OCI-LY7 (cell line): ENCODE results near the gene CPLX4. TPM values are rescaled to one million over a fixed set of nuclear protein-coding genes. Genes with fewer than 3 reads are reported as not detected.

Source experiments
- BruUV-seq: library from RNA; stranded (reverse); fragments of 400-500 nt; replicated peaks from 2 replicates; lab custom pipeline; 2021; lab: Mats Ljungman, UMichigan
- CTCF ChIA-PET: fragments of 300-600 bp; sonication (Branson Sonifier 250); formaldehyde crosslinking; loops from one replicate; lab custom pipeline; 2022; ENCODE audit warnings: antibody characterized with exemption; ENCODE audit not compliant: unreplicated experiment; lab: Charles Lee
- POLR2A ChIA-PET: fragments of 300-600 bp; sonication (Branson Sonifier 250); formaldehyde crosslinking; loops from one replicate; lab custom pipeline; 2022; ENCODE audit warnings: antibody characterized with exemption; lab: Charles Lee
- DNase-seq: peaks from one replicate; pipeline ENCODE4 v3.0.0-alpha.2; 2015; ENCODE audit warnings: low spot score
- H2AFZ ChIP-seq: fragments of 200-600 bp; sonication (generic), shearing (Covaris generic); 2 replicates; pipeline ENCODE4 v1.6.1; 2014; ENCODE audit warnings: mild to moderate bottlenecking, antibody characterized with exemption, low read length, moderate library complexity
- H3K27ac ChIP-seq: fragments of 200-600 bp; sonication (generic); 2 replicates; pipeline ENCODE4 v1.5.1; 2014; ENCODE audit warnings: mixed run types, low read depth, mild to moderate bottlenecking, moderate library complexity, low read length, inconsistent platforms; ENCODE audit not compliant: poor library complexity, severe bottlenecking
- H3K36me3 ChIP-seq: fragments of 200-600 bp; sonication (generic); 2 replicates; pipeline ENCODE4 v1.6.1; 2014; ENCODE audit warnings: mild to moderate bottlenecking, antibody characterized with exemption, low read length, moderate library complexity, mixed read lengths; ENCODE audit not compliant: insufficient read depth
- H3K4me1 ChIP-seq: fragments of 200-600 bp; sonication (generic); 2 replicates; pipeline ENCODE4 v1.5.1; 2014; ENCODE audit warnings: mild to moderate bottlenecking, low read length; ENCODE audit not compliant: insufficient read depth, poor library complexity, severe bottlenecking
- H3K4me2 ChIP-seq: fragments of 200-600 bp; sonication (generic); 2 replicates; pipeline ENCODE4 v1.6.1; 2014; ENCODE audit warnings: mild to moderate bottlenecking, low read length
- H3K4me3 ChIP-seq: fragments of 200-600 bp; sonication (generic); 2 replicates; pipeline ENCODE4 v1.5.1; 2014; ENCODE audit warnings: mild to moderate bottlenecking, low read depth, low read length; ENCODE audit not compliant: poor library complexity, severe bottlenecking
- H3K79me2 ChIP-seq: fragments of 200-600 bp; sonication (generic); 2 replicates; pipeline ENCODE4 v1.6.1; 2016; ENCODE audit warnings: low read depth, mild to moderate bottlenecking, low read length, moderate library complexity, mixed read lengths; ENCODE audit not compliant: insufficient read depth
- H3K9me2 ChIP-seq: fragments of 200-600 bp; sonication (generic); 2 replicates; pipeline ENCODE4 v1.6.1; 2016; ENCODE audit warnings: mild to moderate bottlenecking, low read length, mixed read lengths; ENCODE audit not compliant: insufficient read depth
- H3K9me3 ChIP-seq: fragments of 200-600 bp; sonication (generic); 2 replicates; pipeline ENCODE4 v1.6.1; 2014; ENCODE audit warnings: mild to moderate bottlenecking, mixed run types, low read length, mixed read lengths
- H4K20me1 ChIP-seq: fragments of 200-600 bp; sonication (generic); 2 replicates; pipeline ENCODE4 v1.6.1; 2014; ENCODE audit warnings: mild to moderate bottlenecking, antibody characterized with exemption, low read length, moderate library complexity, mixed read lengths; ENCODE audit not compliant: insufficient read depth
- EZH2phosphoT487 ChIP-seq: fragments of 200-600 bp; sonication (generic); IDR thresholded peaks from 2 replicates; pipeline ENCODE4 v1.6.1; 2018; ENCODE audit warnings: low read depth, borderline replicate concordance, mild to moderate bottlenecking, mixed run types, antibody characterized with exemption, low read length, moderate library complexity, mixed read lengths
- intact Hi-C: fragments of 100-400 bp; cut with micrococcal nuclease; formaldehyde crosslinking; loops from one replicate; pipeline ENCODE4 v1.10.0; 2022; ENCODE audit not compliant: unreplicated experiment
- total RNA-seq, 2 experiments: library from RNA; depleted of rRNA in 1 of 2; stranded (reverse); fragments of >200 nt in 1 of 2; shearing (Covaris generic) in 1 of 2; gene quantifications; 2 replicates each; pipeline ENCODE4 v1.2.3, GENCODE V29; 2014 to 2022
- TF ChIP-seq, protein P1 (sequence below): fragments of 200-600 bp; sonication (generic); conservative IDR thresholded peaks from 2 replicates; pipeline ENCODE4 v1.5.1; 2014; ENCODE audit warnings: mild to moderate bottlenecking, antibody characterized with exemption, low read length, moderate library complexity, mixed read lengths

Gene CPLX4
- total RNA-seq, 2 experiments from 2014 or later = not detected

DNA sequence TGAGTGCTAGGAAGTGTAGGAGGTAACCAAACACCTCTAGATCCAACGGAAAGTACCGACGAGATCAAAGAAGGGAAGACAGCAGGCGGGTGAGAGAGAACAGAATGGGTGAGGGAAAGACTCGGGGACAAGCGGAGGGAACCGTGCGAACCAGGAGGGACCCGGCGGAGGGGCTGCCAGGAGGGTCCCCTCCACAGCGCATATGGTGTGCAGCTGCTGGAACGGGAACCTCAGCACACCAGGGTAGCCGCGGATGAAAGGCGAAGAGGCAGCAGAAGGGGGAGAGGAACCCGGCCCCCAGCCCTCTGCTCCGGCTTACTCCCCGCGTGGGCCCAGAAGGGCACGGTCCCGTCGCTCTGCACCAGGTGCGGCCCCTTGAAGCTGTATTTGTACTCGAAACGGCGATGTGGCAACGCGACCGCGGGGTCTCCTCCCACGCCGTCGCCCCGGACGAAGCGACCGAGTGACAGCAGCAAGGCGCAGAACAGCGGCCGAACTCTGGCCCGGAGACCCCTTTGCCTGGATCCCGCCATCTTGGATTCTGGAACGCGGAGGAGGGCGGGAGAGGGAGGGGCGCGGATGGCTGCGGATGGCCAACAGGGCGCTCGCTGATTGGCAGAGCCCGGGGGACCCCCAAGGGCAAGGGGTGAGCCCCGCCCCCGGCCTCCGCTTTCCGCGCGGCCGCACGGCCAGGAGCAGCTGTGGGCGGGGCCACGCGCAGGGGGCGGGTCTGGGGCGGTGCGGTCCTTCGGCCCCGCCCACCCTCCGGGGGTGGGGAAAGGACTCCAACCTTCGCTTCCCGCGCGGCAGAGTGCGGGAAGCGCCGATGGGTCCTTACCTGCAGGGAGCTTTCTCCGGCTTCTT lies 40.5 kb upstream of the CPLX4 start, which contains the start of gene LMAN1:
Gene LMAN1 (minus strand): TSS at position 554 of the 864 bp plus-strand sequence. CDS start 21 bp downstream, at position 533.
- Histone ChIP-seq H3K4me1 (peaks cover 11% of the 10 kb centered on the region), H3K4me3 (peak within 1 kb of the TSS; percentile 97), H3K4me2 (peak within 1 kb of the TSS; percentile 90), H4K20me1 (peaks cover 13% of the 10 kb centered on the region; the same call in 1 of the 2 replicates), H3K9me3 (no peaks in the 10 kb centered on the region), H3K79me2 (peaks cover 33% of the 10 kb centered on the region; the same call in 1 of the 2 replicates), H3K27ac (peak within 1 kb of the TSS; percentile 19), H3K36me3 (peaks cover 17% of the 10 kb centered on the region), H3K9me2 (no peaks in the 10 kb centered on the region), H2AFZ (peak within 1 kb of the TSS; percentile 89)
- DNase-seq = peak; percentile 88
- TF ChIP-seq, protein P1, sequence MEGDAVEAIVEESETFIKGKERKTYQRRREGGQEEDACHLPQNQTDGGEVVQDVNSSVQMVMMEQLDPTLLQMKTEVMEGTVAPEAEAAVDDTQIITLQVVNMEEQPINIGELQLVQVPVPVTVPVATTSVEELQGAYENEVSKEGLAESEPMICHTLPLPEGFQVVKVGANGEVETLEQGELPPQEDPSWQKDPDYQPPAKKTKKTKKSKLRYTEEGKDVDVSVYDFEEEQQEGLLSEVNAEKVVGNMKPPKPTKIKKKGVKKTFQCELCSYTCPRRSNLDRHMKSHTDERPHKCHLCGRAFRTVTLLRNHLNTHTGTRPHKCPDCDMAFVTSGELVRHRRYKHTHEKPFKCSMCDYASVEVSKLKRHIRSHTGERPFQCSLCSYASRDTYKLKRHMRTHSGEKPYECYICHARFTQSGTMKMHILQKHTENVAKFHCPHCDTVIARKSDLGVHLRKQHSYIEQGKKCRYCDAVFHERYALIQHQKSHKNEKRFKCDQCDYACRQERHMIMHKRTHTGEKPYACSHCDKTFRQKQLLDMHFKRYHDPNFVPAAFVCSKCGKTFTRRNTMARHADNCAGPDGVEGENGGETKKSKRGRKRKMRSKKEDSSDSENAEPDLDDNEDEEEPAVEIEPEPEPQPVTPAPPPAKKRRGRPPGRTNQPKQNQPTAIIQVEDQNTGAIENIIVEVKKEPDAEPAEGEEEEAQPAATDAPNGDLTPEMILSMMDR = no peak
- no peak for TF ChIP-seq EZH2phosphoT487
- intact Hi-C loops = loop anchor here (10.0 kb wide), 1 partner anchor 214 kb away; no protein-coding TSS in a partner anchor
- ChIA-PET POLR2A (interaction anchor here (0.6 kb wide), 1 partner anchor 1356 kb away, joined by 3 read pairs; no protein-coding TSS in a partner anchor), CTCF (no interaction called here)
- no TSS peak for BruUV-seq

DNA sequence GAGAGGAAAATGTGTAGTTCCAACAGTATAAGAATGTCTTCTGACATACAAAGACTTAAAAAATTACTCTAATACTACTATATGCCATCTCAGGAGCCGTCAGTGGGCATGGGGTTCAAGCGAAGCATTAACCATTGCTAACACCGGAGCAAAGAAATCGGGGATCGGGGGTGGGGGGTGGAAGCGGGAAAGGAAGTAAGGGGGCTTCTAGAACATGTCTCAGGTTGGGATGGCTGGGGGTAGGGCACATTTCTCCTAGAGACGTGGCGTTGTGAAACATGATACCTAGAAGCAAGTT lies 39.9 kb upstream of the CPLX4 start:
- TF ChIP-seq, protein P1 = no peak
- no peak for TF ChIP-seq EZH2phosphoT487
- Histone ChIP-seq H3K9me2 (no peaks in the 10 kb centered on the region), H3K79me2 (peaks cover 33% of the 10 kb centered on the region; the same call in 1 of the 2 replicates), H3K4me2 (peak overlapping the region; percentile 85), H3K36me3 (peaks cover 22% of the 10 kb centered on the region), H2AFZ (peak overlapping the region; percentile 74), H3K4me1 (peaks cover 11% of the 10 kb centered on the region), H3K27ac (peak overlapping the region; percentile 19), H4K20me1 (peaks cover 13% of the 10 kb centered on the region; the same call in 1 of the 2 replicates), H3K4me3 (peak overlapping the region; percentile 97), H3K9me3 (no peaks in the 10 kb centered on the region)
- BruUV-seq = no TSS peak
- ChIA-PET POLR2A (no interaction called here), CTCF (no interaction called here)
- peak; percentile 26 for DNase-seq
- intact Hi-C loops = loop anchor here (10.0 kb wide), 1 partner anchor 214 kb away; no protein-coding TSS in a partner anchor
